IgD-negative memory B cell (primary cell): ENCODE measurements around the gene ARL6IP4. TPM values are rescaled to one million over a fixed set of nuclear protein-coding genes. Genes with fewer than 3 reads are reported as not detected.

Source experiments
- H3K27ac Mint-ChIP-seq, 3 donors: one replicate each; pipeline ENCODE4 v1.8.0; 2020 to 2022; ENCODE audit warnings: mild to moderate bottlenecking in 3 of 3, mixed read lengths in 3 of 3, moderate library complexity in 1 of 3
- H3K27me3 Mint-ChIP-seq: one replicate; pipeline ENCODE4 v1.8.0; 2021; ENCODE audit warnings: mixed read lengths
- H3K36me3 Mint-ChIP-seq: one replicate; pipeline ENCODE4 v1.8.0; 2020; ENCODE audit warnings: mild to moderate bottlenecking, mixed read lengths
- H3K4me1 Mint-ChIP-seq, 3 donors: one replicate each; pipeline ENCODE4 v1.8.0; 2020 to 2022; ENCODE audit warnings: mixed read lengths in 3 of 3, mild to moderate bottlenecking in 1 of 3
- H3K4me3 Mint-ChIP-seq, 4 donors: one replicate each; pipeline ENCODE4 v1.8.0; 2020 to 2022; ENCODE audit warnings: mild to moderate bottlenecking in 4 of 4, mixed read lengths in 4 of 4, moderate library complexity in 3 of 4
- H3K9me3 Mint-ChIP-seq, 3 donors: one replicate each; pipeline ENCODE4 v1.8.0; 2020 to 2021; ENCODE audit warnings: mixed read lengths in 3 of 3, mild to moderate bottlenecking in 1 of 3
- polyA plus RNA-seq: library from polyadenylated mRNA; unstranded; fragments of 300-500 nt; fragmentation: Illumina TruSeq; gene quantifications from one replicate; pipeline ENCODE4 v1.2.3, GENCODE V29; 2021

Gene ARL6IP4
- polyA plus RNA-seq, 1 donor from 2014 or later = 296 TPM

GRCh38 chr12:122965851-122966742 is 14.4 kb upstream of the ARL6IP4 start, which contains the start of gene ABCB9:
Gene ABCB9, minus strand, starts transcription at chr12:122966463. Its CDS starts 6,228 bp downstream, at chr12:122960235.
- peak within 1 kb of the TSS; percentile 18 to 87 (median 76) for H3K4me3 Mint-ChIP-seq
- H3K36me3 Mint-ChIP-seq = no peaks in the 10 kb centered on the region
- no peaks in the 10 kb centered on the region for H3K27me3 Mint-ChIP-seq

GRCh38 chr12:122966743-122967550 is 13.5 kb upstream of the ARL6IP4 start:
- H3K27ac Mint-ChIP-seq = peak overlapping the region; percentile 49 to 70 (median 63)
- H3K36me3 Mint-ChIP-seq = no peaks in the 10 kb centered on the region
- no peaks in the 10 kb centered on the region for H3K27me3 Mint-ChIP-seq
- no peaks in the 10 kb centered on the region for H3K9me3 Mint-ChIP-seq
- peak overlapping the region; percentile 12 to 80 (median 40) for H3K4me3 Mint-ChIP-seq
- peaks cover 8 to 19% (median 8%) of the 10 kb centered on the region in 3 donors for H3K4me1 Mint-ChIP-seq

More at GRCh38 chr12:122965851-122966742, 14.4 kb upstream of the ARL6IP4 start, which contains the start of gene ABCB9:
- peaks cover 8 to 19% (median 8%) of the 10 kb centered on the region in 3 donors for H3K4me1 Mint-ChIP-seq
- H3K27ac Mint-ChIP-seq = peak within 1 kb of the TSS in 2 of 3 donors; percentile 49 to 63
- H3K9me3 Mint-ChIP-seq = no peaks in the 10 kb centered on the region

DNA sequence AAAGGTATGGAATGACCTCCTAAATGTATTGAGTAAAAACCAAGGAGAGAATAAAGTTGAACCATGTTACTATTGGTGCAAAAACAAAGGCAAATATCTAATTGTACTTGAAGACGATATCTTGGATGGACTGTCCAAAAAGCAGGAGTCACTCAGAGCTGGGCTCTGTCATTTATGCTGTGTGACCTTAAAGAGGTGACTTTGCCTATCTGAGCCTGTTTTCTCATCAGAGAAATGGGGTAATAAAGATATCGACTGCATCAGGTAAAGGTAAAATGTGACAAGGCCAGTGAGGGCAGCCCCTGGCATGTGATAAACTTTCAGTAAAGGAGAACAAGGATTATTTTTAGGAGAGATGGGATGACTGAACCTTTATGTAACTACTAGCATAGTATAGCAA is 12.4 kb upstream of the ARL6IP4 start:
- Mint-ChIP-seq H3K4me3 (peak overlapping the region in 2 of 4 donors; percentile 7 to 75), H3K27me3 (no peaks in the 10 kb centered on the region), H3K36me3 (no peaks in the 10 kb centered on the region), H3K27ac (peak overlapping the region in 1 of 3 donors; percentile 70), H3K9me3 (no peaks in the 10 kb centered on the region), H3K4me1 (peaks cover 8 to 19% (median 10%) of the 10 kb centered on the region in 3 donors)

DNA sequence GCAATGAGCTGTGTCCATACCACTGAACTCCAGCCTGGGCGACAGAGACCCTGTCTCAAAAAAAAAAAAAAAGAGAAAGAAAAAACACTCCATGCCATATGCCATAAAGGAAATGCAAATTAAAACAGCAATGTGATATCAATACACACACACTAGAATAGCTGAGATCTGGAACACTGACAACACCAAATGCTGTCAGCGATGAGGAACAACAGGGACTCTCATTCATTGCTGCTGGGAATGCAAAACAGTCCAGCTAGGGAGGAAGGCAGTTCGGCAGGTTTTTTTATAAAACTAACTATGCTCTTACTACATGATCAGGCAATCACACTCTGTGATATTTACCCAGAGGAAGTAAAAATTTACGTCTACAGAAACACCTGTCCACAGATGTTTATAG is 10.8 kb upstream of the ARL6IP4 start:
- H3K9me3 Mint-ChIP-seq = no peaks in the 10 kb centered on the region
- no peaks in the 10 kb centered on the region for H3K27me3 Mint-ChIP-seq
- H3K27ac Mint-ChIP-seq = no peak overlapping the region
- H3K4me3 Mint-ChIP-seq = peak overlapping the region in 1 of 4 donors; percentile 14
- H3K36me3 Mint-ChIP-seq = no peaks in the 10 kb centered on the region
- peaks cover 12 to 21% (median 12%) of the 10 kb centered on the region in 3 donors for H3K4me1 Mint-ChIP-seq

DNA sequence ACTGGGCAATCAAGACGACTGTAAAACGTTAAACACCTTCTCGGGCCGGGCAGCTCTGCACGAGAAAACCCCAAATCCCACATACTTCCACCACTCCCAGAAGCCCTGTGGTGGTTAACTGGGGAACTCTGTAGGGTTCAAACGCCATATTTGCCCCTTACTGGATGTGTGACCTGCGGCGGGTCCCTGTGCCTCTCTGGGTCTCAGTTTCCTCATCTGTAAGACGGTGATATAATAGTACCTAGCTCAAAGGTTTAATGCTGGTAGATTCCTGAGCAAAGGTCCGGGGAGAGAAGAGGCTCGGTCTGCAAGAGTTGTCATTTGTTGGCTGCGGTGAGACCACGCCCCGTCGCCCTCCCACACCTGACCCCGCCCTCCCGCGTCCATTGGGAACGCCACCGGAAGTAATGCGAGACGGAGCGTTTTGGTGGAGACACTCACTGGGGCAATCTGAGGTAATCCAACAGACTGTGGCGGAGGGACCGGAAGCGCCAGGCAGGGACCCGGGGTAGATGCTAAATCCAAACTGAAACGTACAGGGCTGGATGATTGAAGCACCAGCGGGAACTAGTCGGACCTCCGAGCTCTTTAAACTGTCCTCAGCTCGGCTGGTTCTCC is 6.1 kb upstream of the ARL6IP4 start:
- Mint-ChIP-seq H3K4me1 (peaks cover 8 to 22% (median 15%) of the 10 kb centered on the region in 3 donors), H3K9me3 (no peaks in the 10 kb centered on the region), H3K27me3 (no peaks in the 10 kb centered on the region), H3K27ac (peak overlapping the region; percentile 98 to 99 (median 99)), H3K36me3 (no peaks in the 10 kb centered on the region), H3K4me3 (peak overlapping the region; percentile 97 to 100 (median 99))

DNA sequence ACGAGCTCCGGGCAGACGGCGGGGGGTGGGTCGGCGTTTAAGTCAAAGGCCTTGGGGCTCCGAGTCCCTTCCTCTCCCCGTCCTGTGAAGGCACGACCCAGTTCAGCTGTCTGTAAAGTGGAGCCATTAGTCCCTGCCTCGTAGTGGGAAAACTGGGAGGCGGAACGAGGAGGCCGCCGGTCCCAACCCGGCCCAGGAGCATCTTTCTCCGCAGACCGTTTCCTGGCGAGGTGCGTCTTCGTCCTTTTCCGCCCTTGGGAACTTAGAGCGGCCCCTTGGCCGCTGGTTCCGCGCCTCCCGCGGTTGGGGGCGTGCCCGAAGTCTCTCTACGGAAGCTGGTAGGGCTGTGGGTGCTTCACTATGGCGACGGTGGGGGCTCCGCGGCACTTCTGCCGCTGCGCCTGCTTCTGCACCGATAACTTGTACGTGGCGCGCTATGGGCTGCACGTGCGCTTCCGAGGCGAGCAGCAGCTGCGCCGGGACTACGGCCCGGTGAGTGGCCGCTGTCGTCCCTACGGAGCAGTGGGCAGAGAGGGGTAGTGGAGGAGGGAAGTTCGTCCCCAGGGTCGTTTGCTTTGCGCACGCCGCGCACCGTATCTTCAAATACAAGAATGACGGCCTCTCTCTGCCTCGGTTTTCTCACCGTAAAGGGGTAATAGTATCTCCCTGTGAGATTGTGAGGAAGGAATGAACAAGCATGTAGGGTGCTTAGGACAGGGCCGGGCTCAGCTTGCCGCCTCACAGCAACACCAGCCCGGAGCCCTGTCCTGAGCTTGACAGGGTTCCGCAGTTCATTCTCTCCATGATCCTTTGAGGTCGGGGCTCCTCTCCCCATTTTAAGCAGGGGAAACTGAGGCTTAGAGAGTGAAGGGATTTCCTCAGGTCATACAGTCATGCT is 5.3 kb upstream of the ARL6IP4 start, which contains the start of gene OGFOD2:
Gene OGFOD2 (plus strand): TSS at position 353 of the 898 bp plus-strand sequence. CDS start 8 bp downstream, at position 361.
- Mint-ChIP-seq H3K4me1 (peaks cover 8 to 25% (median 15%) of the 10 kb centered on the region in 3 donors), H3K4me3 (peak within 1 kb of the TSS; percentile 97 to 100 (median 99)), H3K27ac (peak within 1 kb of the TSS; percentile 98 to 99 (median 99)), H3K9me3 (no peaks in the 10 kb centered on the region), H3K36me3 (no peaks in the 10 kb centered on the region), H3K27me3 (no peaks in the 10 kb centered on the region)

- no peaks in the 10 kb centered on the region for H3K36me3 Mint-ChIP-seq
- H3K4me1 Mint-ChIP-seq = peaks cover 8 to 25% (median 15%) of the 10 kb centered on the region in 3 donors
- peak overlapping the region; percentile 84 to 99 (median 98) for H3K27ac Mint-ChIP-seq
- no peaks in the 10 kb centered on the region for H3K9me3 Mint-ChIP-seq
- H3K27me3 Mint-ChIP-seq = no peaks in the 10 kb centered on the region
- H3K4me3 Mint-ChIP-seq = peak overlapping the region; percentile 97 to 100 (median 99)
These were observed 4.5 kb upstream of the ARL6IP4 start for GRCh38 chr12:122975790-122976647.

DNA sequence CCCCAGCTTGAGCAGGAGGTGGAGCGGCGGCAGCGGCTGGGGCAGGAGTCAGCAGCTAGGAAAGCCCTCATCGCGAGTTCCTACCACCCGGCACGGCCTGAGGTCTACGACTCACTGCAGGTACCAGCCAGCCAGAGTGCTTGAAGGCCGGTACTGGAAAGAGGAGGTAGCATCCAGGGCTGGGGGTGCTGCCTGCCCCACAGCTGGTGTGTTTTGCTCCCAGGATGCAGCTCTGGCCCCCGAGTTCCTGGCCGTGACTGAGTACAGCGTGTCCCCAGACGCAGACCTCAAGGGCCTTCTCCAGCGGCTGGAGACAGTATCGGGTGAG is 3.9 kb upstream of the ARL6IP4 start:
- Mint-ChIP-seq H3K9me3 (no peaks in the 10 kb centered on the region), H3K27ac (no peak overlapping the region), H3K4me3 (peak overlapping the region in 2 of 4 donors; percentile 99 to 100), H3K27me3 (no peaks in the 10 kb centered on the region), H3K4me1 (peaks cover 10 to 26% (median 15%) of the 10 kb centered on the region in 3 donors), H3K36me3 (no peaks in the 10 kb centered on the region)

- Mint-ChIP-seq H3K36me3 (no peaks in the 10 kb centered on the region), H3K4me1 (peaks cover 10 to 28% (median 15%) of the 10 kb centered on the region in 3 donors), H3K27ac (no peak overlapping the region), H3K27me3 (no peaks in the 10 kb centered on the region), H3K4me3 (peak overlapping the region in 3 of 4 donors; percentile 17 to 100 (median 50)), H3K9me3 (no peaks in the 10 kb centered on the region)
These were observed 3.3 kb upstream of the ARL6IP4 start for GRCh38 chr12:122977153-122977552.

DNA sequence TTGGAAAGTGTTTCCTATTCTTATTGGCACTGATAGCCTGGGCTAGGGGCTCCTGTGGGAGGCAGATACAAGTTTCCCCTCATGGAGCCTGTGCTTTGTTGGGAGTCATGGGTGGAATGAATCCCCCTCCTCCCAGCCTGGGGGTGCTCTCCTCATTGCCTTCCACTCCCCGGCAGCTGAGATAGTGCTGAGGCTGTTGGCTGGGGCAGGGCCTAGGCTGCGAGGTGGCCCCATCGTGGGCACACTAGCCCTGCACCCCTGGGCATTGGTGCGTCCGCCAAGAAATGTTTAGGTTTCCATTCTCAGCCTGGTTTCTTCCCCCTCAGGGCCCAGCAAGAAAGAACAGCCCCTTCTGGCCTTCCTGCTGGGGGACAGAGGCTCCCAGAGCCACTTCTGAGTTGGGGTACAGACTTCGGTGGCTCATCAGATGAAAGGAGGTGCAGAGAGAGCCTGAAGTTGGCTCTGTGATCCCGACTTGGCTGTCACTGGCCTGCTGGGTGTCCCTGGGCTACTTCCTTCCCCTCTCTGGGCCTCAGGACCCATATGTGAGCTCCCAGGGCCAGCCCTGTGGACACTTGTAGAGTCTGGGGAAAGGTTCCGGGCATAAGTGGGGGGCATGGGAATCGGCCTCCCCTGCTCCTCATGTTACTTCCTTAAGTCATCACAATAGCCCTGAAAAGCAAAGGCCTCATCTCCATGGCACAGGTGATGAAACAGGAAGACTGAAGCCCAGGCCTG is 2.7 kb upstream of the ARL6IP4 start:
- Mint-ChIP-seq H3K36me3 (no peaks in the 10 kb centered on the region), H3K4me1 (peaks cover 10 to 27% (median 15%) of the 10 kb centered on the region in 3 donors), H3K27me3 (no peaks in the 10 kb centered on the region), H3K27ac (peak overlapping the region in 1 of 3 donors; percentile 45), H3K4me3 (peak overlapping the region in 3 of 4 donors; percentile 41 to 100 (median 75)), H3K9me3 (no peaks in the 10 kb centered on the region)

DNA sequence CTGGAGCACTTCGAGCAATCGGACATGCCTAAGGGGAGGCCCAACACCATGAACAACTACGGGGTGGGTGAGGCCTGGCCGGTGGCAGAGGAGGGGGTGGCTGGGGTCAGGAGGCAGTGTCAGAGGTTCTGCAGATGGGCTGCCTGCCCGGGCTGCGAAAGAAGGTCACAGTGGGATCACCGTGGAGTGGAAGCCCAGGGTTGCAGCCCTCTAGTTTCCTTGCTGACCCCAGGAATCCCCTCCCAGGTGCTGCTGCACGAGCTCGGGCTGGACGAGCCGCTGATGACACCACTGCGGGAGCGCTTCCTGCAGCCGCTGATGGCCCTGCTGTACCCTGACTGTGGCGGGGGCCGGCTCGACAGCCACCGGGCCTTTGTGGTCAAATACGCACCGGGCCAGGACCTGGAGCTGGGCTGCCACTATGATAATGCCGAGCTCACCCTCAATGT is 1.9 kb upstream of the ARL6IP4 start:
- Mint-ChIP-seq H3K27ac (peak overlapping the region in 1 of 3 donors; percentile 45), H3K4me3 (peak overlapping the region in 1 of 4 donors; percentile 100), H3K36me3 (no peaks in the 10 kb centered on the region), H3K4me1 (peaks cover 10 to 29% (median 15%) of the 10 kb centered on the region in 3 donors), H3K27me3 (no peaks in the 10 kb centered on the region), H3K9me3 (no peaks in the 10 kb centered on the region)
